H1 (cell line): ENCODE measurements around the gene GALNT1. TPM values are rescaled to one million over a fixed set of nuclear protein-coding genes. Genes with fewer than 3 reads are reported as not detected.
A peak's percentile ranks its signal among the peaks of the same experiment; 100 is the strongest.

Experiments
- CTCF ChIA-PET: fragments of 300-600 bp; sonication (Branson Sonifier 250); formaldehyde crosslinking; loops from one replicate; lab custom pipeline; 2021; ENCODE audit not compliant: partially characterized antibody; lab: Charles Lee
- POLR2A ChIA-PET: fragments of 300-600 bp; sonication (Branson Sonifier 250); formaldehyde crosslinking; loops from one replicate; lab custom pipeline; 2021; ENCODE audit warnings: inconsistent platforms; ENCODE audit not compliant: partially characterized antibody; lab: Charles Lee
- DNase-seq, 2 experiments: peaks; one replicate each; pipeline versions ENCODE4 v3.0.0 to v3.0.0-alpha.2; 2010 to 2022; ENCODE audit warnings: low spot score in 2 of 2, low read depth in 1 of 2, mixed read lengths in 1 of 2
- FAIRE-seq: peaks from 2 replicates; lab custom pipeline; 2011; peaks lifted over from hg19 to GRCh38; lab: Jason Lieb, UNC
- H2AFZ ChIP-seq: 2 replicates; pipeline ENCODE4 v1.8.1; 2012; ENCODE audit warnings: low read length, inconsistent platforms
- H2AK5ac ChIP-seq: 2 replicates; pipeline ENCODE4 v1.6.1; 2013; ENCODE audit warnings: low read depth, low read length
- H2BK120ac ChIP-seq: replicated peaks from 2 replicates; pipeline ENCODE3; 2013; ENCODE audit warnings: low read depth, low read length, inconsistent platforms
- H2BK12ac ChIP-seq: 2 replicates; pipeline ENCODE4 v1.6.1; 2013; ENCODE audit warnings: low read depth, low read length
- H2BK15ac ChIP-seq: 2 replicates; pipeline ENCODE4 v1.6.1; 2013; ENCODE audit warnings: low read length
- H2BK20ac ChIP-seq: 2 replicates; pipeline ENCODE4 v1.6.1; 2013; ENCODE audit warnings: low read length
- H2BK5ac ChIP-seq: 2 replicates; pipeline ENCODE4 v1.6.1; 2013; ENCODE audit warnings: low read depth, low read length
- H3K14ac ChIP-seq: 2 replicates; pipeline ENCODE4 v1.6.1; 2013; ENCODE audit warnings: inconsistent platforms; ENCODE audit not compliant: insufficient read length
- H3K18ac ChIP-seq: 2 replicates; pipeline ENCODE4 v1.6.1; 2013; ENCODE audit warnings: low read length; ENCODE audit errors: extremely low read depth
- H3K23ac ChIP-seq: 2 replicates; pipeline ENCODE4 v1.6.1; 2013; ENCODE audit warnings: inconsistent platforms; ENCODE audit not compliant: insufficient read length
- H3K23me2 ChIP-seq: 2 replicates; pipeline ENCODE4 v1.6.1; 2013; ENCODE audit warnings: low read depth, low read length
- H3K27ac ChIP-seq: 2 replicates; pipeline ENCODE4 v1.6.1; 2011; ENCODE audit warnings: low read depth, low read length, inconsistent platforms
- H3K27me3 ChIP-seq, 4 experiments: replicated peaks in 1 of 4; 1 replicate in 1 of 4; 2 replicates in 3 of 4; pipeline versions ENCODE4 v1.6.1 to v1.8.1; 2011 to 2013; ENCODE audit warnings: low read length in 3 of 4, mild to moderate bottlenecking in 3 of 4, inconsistent platforms in 2 of 4, mixed read lengths in 2 of 4, moderate library complexity in 1 of 4; ENCODE audit not compliant: control insufficient read depth in 3 of 4, insufficient read depth in 3 of 4; ENCODE audit errors: extremely low read depth in 1 of 4
- H3K36me3 ChIP-seq, 4 experiments: 2 replicates each; pipeline versions ENCODE4 v1.6.1 to v1.8.1; 2011 to 2013; ENCODE audit warnings: mild to moderate bottlenecking in 4 of 4, low read length in 3 of 4, moderate library complexity in 2 of 4, control low read depth in 1 of 4, inconsistent platforms in 1 of 4; ENCODE audit not compliant: insufficient read depth in 4 of 4, control insufficient read depth in 2 of 4
- H3K4ac ChIP-seq: replicated peaks from 2 replicates; pipeline ENCODE3; 2013; ENCODE audit warnings: low read length, low read depth, mixed read lengths, inconsistent platforms; ENCODE audit not compliant: insufficient read length
- H3K4me1 ChIP-seq, 4 experiments: replicated peaks in 1 of 4; 1 replicate in 1 of 4; 2 replicates in 3 of 4; pipeline versions ENCODE4 v1.6.1 to v1.8.1; 2011 to 2013; ENCODE audit warnings: low read length in 3 of 4, inconsistent platforms in 2 of 4, mixed read lengths in 1 of 4; ENCODE audit not compliant: insufficient read depth in 4 of 4, control insufficient read depth in 3 of 4
- H3K4me2 ChIP-seq, 2 experiments: 2 replicates each; pipeline versions ENCODE4 v1.6.1 to v1.8.1; 2011 to 2013; ENCODE audit warnings: low read depth in 2 of 2, low read length in 2 of 2, control low read depth in 1 of 2, inconsistent platforms in 1 of 2, mild to moderate bottlenecking in 1 of 2; ENCODE audit not compliant: insufficient read depth in 1 of 2
- H3K4me3 ChIP-seq, 4 experiments: fragments of 200-600, 300-600 bp in 1 of 4; sonication (generic), shearing (Covaris generic), sonication (Bioruptor Twin) in 1 of 4; 2 replicates each; pipeline versions ENCODE4 v1.5.1 to v1.8.1; 2011 to 2016; ENCODE audit warnings: low read length in 4 of 4, low read depth in 3 of 4, control low read depth in 2 of 4, inconsistent platforms in 2 of 4, mild to moderate bottlenecking in 2 of 4, mixed read lengths in 1 of 4, moderate library complexity in 1 of 4; ENCODE audit not compliant: insufficient read depth in 2 of 4; ENCODE audit errors: extremely low read depth in 1 of 4
- H3K56ac ChIP-seq: replicated peaks from 2 replicates; pipeline ENCODE3; 2013; ENCODE audit warnings: low read depth, mild to moderate bottlenecking, mixed read lengths, low read length, inconsistent platforms; ENCODE audit not compliant: insufficient read length
- H3K79me1 ChIP-seq: 2 replicates; pipeline ENCODE4 v1.6.1; 2013; ENCODE audit warnings: low read depth, low read length, control low read depth
- H3K79me2 ChIP-seq, 2 experiments: 2 replicates each; pipeline versions ENCODE4 v1.6.1 to v1.8.1; 2012 to 2013; ENCODE audit warnings: low read length in 2 of 2, mild to moderate bottlenecking in 2 of 2, inconsistent platforms in 1 of 2; ENCODE audit not compliant: insufficient read depth in 2 of 2, control insufficient read depth in 1 of 2
- H3K9ac ChIP-seq, 4 experiments: replicated peaks in 1 of 4; 1 replicate in 1 of 4; 2 replicates in 3 of 4; pipeline versions ENCODE4 v1.6.1 to v1.8.1; 2011 to 2013; ENCODE audit warnings: low read depth in 3 of 4, low read length in 3 of 4, control low read depth in 2 of 4, mild to moderate bottlenecking in 2 of 4, moderate library complexity in 2 of 4, inconsistent platforms in 1 of 4; ENCODE audit errors: extremely low read depth in 1 of 4
- H3K9me3 ChIP-seq, 2 experiments: 2 replicates each; pipeline versions ENCODE4 v1.6.1 to v1.8.1; 2012 to 2013; ENCODE audit warnings: mild to moderate bottlenecking in 2 of 2, moderate library complexity in 2 of 2, control low read depth in 1 of 2, inconsistent platforms in 1 of 2, low read depth in 1 of 2, low read length in 1 of 2, mixed read lengths in 1 of 2; ENCODE audit not compliant: insufficient read depth in 2 of 2
- H4K20me1 ChIP-seq, 2 experiments: replicated peaks in 1 of 2; 2 replicates each; pipeline versions ENCODE3 to v1.8.1; 2011 to 2013; ENCODE audit warnings: inconsistent platforms in 2 of 2, low read length in 2 of 2, mild to moderate bottlenecking in 1 of 2; ENCODE audit not compliant: insufficient read depth in 2 of 2, control insufficient read depth in 1 of 2
- H4K5ac ChIP-seq: 2 replicates; pipeline ENCODE4 v1.6.1; 2013; ENCODE audit warnings: low read length, low read depth, mixed read lengths, inconsistent platforms; ENCODE audit not compliant: insufficient read length
- H4K8ac ChIP-seq: 2 replicates; pipeline ENCODE4 v1.8.0; 2013; ENCODE audit warnings: mild to moderate bottlenecking, moderate library complexity, low read length, inconsistent platforms; ENCODE audit not compliant: insufficient read depth; ENCODE audit errors: extremely low read depth
- H4K91ac ChIP-seq: replicated peaks from 2 replicates; pipeline ENCODE3; 2013; ENCODE audit warnings: low read length, mixed read lengths, inconsistent platforms; ENCODE audit not compliant: insufficient read length
- ATF2 ChIP-seq: IDR thresholded peaks from 2 replicates; pipeline ENCODE4 v1.6.1; 2012; ENCODE audit warnings: low read length, inconsistent platforms
- BCL11A ChIP-seq, 2 experiments: IDR thresholded peaks; one replicate each; pipeline ENCODE4 v1.6.1; 2011; ENCODE audit warnings: low read depth in 2 of 2, low read length in 2 of 2, mild to moderate bottlenecking in 2 of 2
- BRCA1 ChIP-seq: IDR thresholded peaks from 2 replicates; pipeline ENCODE4 v1.6.1; 2012; ENCODE audit warnings: low read depth, low read length, improper control_type of control experiment
- GTF2F1 ChIP-seq: IDR thresholded peaks from 2 replicates; pipeline ENCODE4 v1.6.1; 2012; ENCODE audit warnings: low read depth, low read length, improper control_type of control experiment, borderline replicate concordance
- JUN ChIP-seq: IDR thresholded peaks from 2 replicates; pipeline ENCODE4 v1.6.1; 2011; ENCODE audit warnings: low read depth, mild to moderate bottlenecking, improper control_type of control experiment, low read length
- KDM4A ChIP-seq: IDR thresholded peaks from one replicate; pipeline ENCODE4 v1.7.1; 2012; ENCODE audit warnings: low read depth, mild to moderate bottlenecking, moderate library complexity, low read length, inconsistent platforms; ENCODE audit not compliant: severe bottlenecking
- RNF2 ChIP-seq: fragments of 200-900, 300-1000 bp; sonication (generic); IDR thresholded peaks from 2 replicates; pipeline ENCODE4 v1.7.1; 2016; ENCODE audit warnings: borderline replicate concordance, low read depth, mild to moderate bottlenecking, antibody characterized with exemption, low read length; ENCODE audit not compliant: poor library complexity, severe bottlenecking; ENCODE audit errors: missing control alignments
- SUZ12 ChIP-seq: fragments of 200-600 bp; sonication (generic); IDR thresholded peaks from 2 replicates; pipeline ENCODE4 v1.6.1; 2012; ENCODE audit warnings: mild to moderate bottlenecking, inconsistent platforms, low read length, moderate library complexity, mixed read lengths
- WGBS, 2 experiments: shearing (Covaris generic) in 1 of 2; methylation state at CpG; one replicate each; pipeline versions ENCODE4 v1.1.6 to v1.1.7; 2013 to 2015; ENCODE audit warnings: low lambda C conversion rate in 2 of 2, mixed read lengths in 2 of 2, inconsistent platforms in 1 of 2, low coverage in 1 of 2, missing lambda C conversion rate in 1 of 2; ENCODE audit not compliant: insufficient replicate concordance in 2 of 2, insufficient coverage in 1 of 2, insufficient read length in 1 of 2; ENCODE audit errors: extremely low coverage in 1 of 2, missing lambda C conversion rate in 1 of 2; 5-methylcytosine and 5-hydroxymethylcytosine counted together
- polyA plus RNA-seq, 7 experiments: library from polyadenylated mRNA; depleted of rRNA in 3 of 7; stranded (reverse) in 5 of 7; unstranded in 2 of 7; fragments of >200 nt in 5 of 7; fragments of 200-250 nt in 2 of 7; gene quantifications; 1 replicate in 5 of 7; 2 replicates in 1 of 7; 4 replicates in 1 of 7; pipeline versions ENCODE4 v1.2.1 to v1.2.3, GENCODE V29; 2011 to 2013; ENCODE audit warnings: missing spikeins in 2 of 7, mixed read lengths in 2 of 7
- total RNA-seq: library from RNA; stranded (reverse); fragmentation: NEBNext Ultra II Directional; extraction: Animal tissue kit (Norgen Biotek cat#: 25700); gene quantifications from 2 replicates; pipeline ENCODE4 v1.2.1, GENCODE V29; 2021

Gene GALNT1
- total and polyA plus RNA-seq, 2 of the 8 experiments (the other 6 are each of a cell fraction or from before 2014, with no cell fraction given), result 22.4 to 101 TPM

- FAIRE-seq, result no peak
- Histone ChIP-seq H4K5ac (no peak overlapping the region), H4K8ac (no peak overlapping the region; the same call in 1 of the 2 replicates), H3K79me1 (no peaks in the 10 kb centered on the region; the same call in 1 of the 2 replicates), H3K4me2 (no peak overlapping the region), H3K36me3 (no peaks in the 10 kb centered on the region; a peak in 2 of 8 replicates), H3K18ac (no peak overlapping the region), H3K14ac (no peak overlapping the region), H3K9ac (no peak overlapping the region), H3K79me2 (no peaks in the 10 kb centered on the region), H2AFZ (no peak overlapping the region), H3K4me3 (no peak overlapping the region), H3K9me3 (peaks cover 6 to 9% of the 10 kb centered on the region in 2 experiments; a peak in 3 of 4 replicates), H3K23me2 (no peaks in the 10 kb centered on the region), H3K27ac (no peak overlapping the region), H2BK120ac (no peak overlapping the region), H4K91ac (peak overlapping the region; percentile 18), H2BK20ac (no peak overlapping the region), H4K20me1 (no peaks in the 10 kb centered on the region), H3K23ac (no peak overlapping the region), H2BK15ac (no peak overlapping the region), H3K27me3 (no peaks in the 10 kb centered on the region), H2AK5ac (no peak overlapping the region), H2BK12ac (0 out of 2 replicates have a peak overlapping the region, but pooled peaks have one; percentile 13), H3K56ac (no peak overlapping the region), H3K4me1 (peaks cover 0 to 7% (median 1%) of the 10 kb centered on the region in 4 experiments; a peak in 3 of 7 replicates), H2BK5ac (peak overlapping the region; percentile 36; the same call in 1 of the 2 replicates), H3K4ac (no peak overlapping the region)
- POLR2A ChIA-PET, result no interaction called here
- DNase-seq, result no peak
- CTCF ChIA-PET, result interaction anchor here (0.6 to 4.8 kb wide), 13 partner anchors 8 to 800 kb away, joined by 3 to 28 read pairs (median 3); no protein-coding TSS in a partner anchor
- WGBS, 2 experiments, result 98% methylated on average over 4 of the region's 4 CpGs; no CpG with 5 or more reads in 1 of the 2 experiments
- TF ChIP-seq KDM4A (no peak), JUN (no peak), GTF2F1 (no peak), ATF2 (no peak), RNF2 (no peak), BCL11A (IDR thresholded peaks at IDR 0.05; ENCODE audit: low read depth in 2 of 2, low read length in 2 of 2) (no peak), SUZ12 (no peak), BRCA1 (no peak)
Measured at GRCh38 chr18:35754464-35754863, 172.9 kb downstream of the GALNT1 start.
